Midbrain (tissue), 1 donor: ENCODE results near the gene FAM120C.

Experiments
- DNase-seq: peaks from one replicate; lab custom pipeline; 2025; lab: John Stamatoyannopoulos, UW

FAM120C gene

DNA sequence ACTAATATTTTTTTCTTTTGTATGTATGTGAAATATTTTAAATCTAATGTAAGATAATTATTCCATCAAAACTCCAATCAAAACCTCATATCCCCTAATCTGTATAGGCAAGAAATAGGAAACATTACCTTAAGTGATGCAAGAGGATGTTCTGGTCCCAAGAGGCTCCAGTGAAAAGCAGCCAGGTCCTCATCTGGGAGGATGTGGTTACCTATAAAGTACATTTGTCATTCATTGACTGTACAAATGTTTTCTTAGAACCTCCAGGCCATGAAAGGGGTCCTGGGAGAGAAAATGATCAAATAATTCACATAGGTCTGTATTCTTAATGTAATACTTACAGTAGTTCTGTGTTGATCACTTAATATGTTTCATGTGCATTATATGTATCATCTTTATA is 25.5 kb downstream of the FAM120C start:
- DNase-seq, result no peak

DNA sequence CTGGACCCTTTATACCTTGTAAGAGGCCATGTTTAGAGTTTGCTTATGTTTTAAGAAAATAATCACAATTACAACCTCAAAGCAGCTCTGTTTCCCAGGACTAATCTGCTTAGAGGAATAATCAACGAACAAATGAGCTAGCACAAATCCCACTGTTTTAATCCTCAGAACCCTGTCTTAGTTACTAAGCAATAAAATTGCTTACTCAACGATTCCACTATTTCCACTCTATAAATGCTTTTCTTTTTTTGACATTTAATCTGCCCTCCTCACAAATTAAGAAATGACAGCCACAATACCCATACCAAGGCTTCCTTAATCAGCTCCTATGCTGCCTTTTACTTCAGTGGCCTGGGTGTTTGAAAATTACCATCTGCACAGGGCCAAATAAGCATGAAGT is 48.8 kb downstream of the FAM120C start:
- no peak for DNase-seq

DNA sequence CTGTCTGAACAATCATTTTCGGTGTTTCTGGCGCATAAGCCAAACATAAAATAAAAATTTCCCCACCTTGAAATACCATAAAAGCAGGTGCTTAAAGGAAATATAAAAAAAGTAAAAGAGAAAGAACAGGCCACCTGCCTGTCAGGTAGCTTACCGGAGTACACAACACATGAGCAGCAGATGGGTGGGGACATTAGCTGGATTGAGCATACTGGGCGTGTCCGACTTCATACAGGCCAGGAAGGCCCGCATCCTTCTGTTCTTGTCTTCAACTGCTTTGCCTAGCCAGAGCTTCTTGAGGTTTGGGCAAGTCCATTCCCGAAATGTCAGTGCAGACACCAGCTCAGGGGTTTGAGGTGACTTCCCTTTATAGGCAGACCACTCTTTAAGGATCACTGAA is 66.7 kb downstream of the FAM120C start:
- no peak for DNase-seq

DNA sequence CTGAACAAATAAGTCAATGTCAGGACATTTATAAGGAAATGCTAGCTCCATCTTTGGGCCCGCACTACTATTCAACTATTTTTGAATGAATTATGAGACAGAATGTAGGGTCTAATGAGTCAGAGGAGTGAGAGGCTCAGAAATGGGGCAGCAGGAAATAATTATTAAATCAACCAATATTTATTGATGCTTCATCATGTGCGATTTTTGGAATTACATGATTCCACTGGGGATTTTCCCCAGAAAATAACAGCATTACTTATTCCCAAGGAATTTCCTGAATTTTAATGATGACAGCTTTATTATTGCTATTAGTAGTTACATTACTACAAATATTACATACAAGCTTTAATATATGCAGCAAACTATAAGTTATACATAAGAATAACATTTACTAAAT is 89.5 kb downstream of the FAM120C start:
- DNase-seq, result no peak

DNA sequence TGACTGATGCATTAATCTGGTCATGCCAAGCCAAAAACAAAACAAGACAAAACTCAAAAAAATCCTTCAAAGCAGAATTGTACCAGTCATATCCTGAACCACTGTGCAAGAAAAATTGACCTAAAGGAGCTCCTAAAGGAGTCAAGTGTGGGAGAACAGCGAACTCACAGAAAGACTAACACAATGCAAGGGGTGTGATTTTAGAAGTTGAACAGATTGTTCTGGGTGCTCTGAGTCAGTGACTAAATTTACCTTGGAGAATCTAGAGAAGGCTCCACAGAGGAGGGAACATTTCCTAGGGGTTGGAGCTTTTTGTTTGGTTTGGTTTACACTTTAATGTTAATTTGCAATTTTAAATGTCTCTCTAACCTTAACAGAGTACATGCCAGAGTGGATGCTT is 89.9 kb downstream of the FAM120C start:
- DNase-seq, result no peak

DNA sequence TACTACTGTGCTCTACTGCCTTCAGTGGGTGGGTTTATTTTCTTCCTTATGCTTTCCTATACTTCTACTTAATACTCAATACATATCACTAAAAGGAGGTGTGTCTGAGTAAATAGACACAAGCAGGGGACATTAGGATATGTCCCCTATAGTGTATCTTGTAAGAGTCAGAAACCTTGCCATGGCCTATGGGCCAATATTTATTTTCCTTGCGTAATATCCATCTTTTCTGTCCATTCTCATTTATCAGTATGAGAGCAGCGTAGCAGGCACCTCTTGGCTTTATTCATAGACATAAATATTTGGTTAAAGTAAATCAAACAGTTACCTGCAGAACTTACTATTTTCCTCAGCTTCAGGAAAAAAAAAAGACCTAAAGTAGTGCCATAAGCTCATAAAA is 92.2 kb downstream of the FAM120C start:
- DNase-seq, result no peak

DNA sequence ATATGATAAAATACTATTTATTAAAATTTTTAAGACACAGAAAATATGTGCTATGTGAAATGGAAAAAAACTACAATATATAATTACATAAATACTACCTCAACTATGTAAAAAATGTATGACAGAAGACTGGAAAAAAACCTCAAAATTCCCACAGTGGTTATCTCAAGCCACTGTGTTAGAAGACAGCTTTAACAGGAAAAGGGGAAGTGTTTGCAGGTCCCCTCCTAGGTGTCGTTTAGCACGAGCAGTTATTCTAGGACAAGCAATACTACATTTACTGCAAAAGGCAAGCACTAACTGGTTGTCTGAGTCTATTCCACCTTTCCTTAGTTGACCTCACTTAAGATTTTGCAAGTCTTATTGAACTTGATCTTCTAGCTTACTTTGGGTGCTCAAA is 93.9 kb downstream of the FAM120C start:
- no peak for DNase-seq

DNA sequence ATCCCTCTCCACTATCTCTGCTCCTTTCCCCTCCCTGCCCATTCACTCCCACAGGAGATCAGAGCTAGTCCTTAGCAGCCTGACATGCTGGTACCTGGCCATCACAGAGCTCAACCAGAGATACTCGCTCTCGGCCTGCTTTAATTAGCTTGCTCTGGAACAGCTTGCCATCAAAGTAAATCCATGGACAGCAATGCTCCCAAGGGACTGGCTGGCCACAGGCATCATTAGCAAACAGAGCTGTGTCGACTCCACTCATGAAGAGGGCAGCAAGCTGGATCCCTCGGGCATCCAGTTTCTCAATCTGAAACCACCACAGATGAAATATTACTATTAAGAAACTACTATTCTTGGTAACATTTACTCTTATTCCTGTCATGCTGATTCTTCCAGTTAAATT is 95.4 kb downstream of the FAM120C start:
- no peak for DNase-seq

DNA sequence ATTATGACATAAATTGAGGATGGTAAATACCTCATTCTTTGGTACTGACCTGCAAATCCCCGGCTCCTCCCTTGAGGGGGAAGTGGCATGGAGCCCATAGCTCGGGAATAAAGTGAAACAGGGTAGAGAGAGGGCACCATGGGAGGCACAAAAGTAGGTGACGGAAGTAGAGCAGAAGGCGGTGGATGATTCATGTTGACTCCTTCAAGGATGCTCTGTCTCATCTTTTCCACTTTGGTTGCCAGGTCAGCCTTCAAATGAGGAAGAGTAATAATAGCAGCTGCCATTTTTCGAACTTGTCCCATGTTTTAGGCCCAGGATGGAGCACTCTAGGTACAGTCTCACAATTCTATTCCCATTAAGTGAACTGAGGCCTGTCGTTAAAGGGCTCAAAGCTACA is 97.4 kb downstream of the FAM120C start:
- DNase-seq, result no peak

DNA sequence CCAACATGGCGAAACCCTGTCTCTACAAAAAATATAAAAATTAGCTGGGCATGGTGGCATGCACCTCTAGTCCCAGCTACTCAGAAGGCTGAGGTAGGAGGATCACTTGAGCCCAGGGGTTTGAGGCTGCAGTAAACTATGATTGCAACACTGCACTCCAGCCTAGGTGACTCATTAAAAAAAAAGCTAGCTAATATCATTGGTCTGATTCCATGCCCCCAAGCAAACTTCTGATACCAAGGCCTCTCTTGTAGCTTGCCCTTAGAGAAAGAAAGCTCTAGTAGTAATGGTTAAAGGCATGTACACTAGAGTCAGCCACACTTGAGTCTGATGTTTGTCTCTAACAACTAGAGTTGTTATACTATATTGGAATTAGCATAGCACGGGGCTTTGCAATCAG is 106.2 kb downstream of the FAM120C start:
- no peak for DNase-seq

DNA sequence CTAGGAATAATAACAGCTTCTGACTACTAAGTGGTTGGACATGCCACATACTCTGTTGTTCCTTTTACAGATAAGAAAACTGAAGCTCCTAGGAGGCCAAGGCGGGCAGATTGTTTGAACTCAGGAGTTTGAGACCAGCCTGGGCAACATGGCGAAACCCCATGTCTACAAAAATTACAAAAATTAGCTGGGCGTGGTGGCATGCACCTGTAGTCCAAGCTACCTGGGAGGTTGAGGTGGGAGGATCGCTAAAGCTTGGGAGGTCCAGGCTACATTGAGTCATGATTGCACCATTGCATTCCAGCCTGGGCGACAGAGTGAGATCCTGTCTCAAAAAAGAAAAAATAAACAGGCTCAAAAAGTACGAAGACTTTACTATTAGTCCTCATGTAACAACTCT is 108.2 kb downstream of the FAM120C start:
- DNase-seq, result no peak

DNA sequence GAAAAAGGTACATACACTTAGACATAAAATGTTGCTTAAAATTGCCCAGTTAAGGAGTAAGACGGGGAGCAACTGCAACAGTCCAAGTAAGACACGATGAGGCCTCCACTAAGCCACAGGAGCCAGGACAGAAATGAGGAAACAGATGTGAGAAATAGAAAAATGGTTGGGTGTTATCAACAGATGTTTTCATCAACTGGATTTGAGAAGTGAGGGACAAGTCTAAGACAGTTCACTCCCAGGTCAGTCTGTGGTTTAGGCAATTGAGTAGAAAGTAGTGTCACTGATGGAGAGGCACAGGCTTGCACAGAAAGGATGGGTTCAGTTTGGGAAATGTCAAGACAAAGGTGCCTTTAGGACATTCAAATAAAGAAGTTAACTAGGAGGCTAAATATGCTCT is 115.3 kb downstream of the FAM120C start:
- no peak for DNase-seq

DNA sequence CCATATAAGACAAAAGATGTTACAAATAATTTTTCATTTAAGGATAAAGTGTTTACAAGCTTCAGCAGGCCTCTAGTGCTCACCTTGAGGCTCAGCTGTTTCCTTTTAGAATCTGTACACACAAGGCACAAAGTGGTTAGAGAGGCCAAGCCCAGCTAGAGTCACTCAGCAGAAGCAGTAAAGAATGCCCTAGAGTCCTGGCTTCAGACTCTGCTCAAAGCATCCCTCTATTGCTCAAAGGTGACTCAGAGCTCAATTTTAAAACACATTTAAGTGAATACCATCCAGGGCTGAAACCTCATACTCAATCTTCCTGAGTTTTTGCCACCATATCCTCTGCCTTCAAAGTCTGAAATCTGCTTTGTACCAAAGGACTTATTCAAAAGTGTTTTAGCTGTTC is 116.2 kb downstream of the FAM120C start:
- no peak for DNase-seq

DNA sequence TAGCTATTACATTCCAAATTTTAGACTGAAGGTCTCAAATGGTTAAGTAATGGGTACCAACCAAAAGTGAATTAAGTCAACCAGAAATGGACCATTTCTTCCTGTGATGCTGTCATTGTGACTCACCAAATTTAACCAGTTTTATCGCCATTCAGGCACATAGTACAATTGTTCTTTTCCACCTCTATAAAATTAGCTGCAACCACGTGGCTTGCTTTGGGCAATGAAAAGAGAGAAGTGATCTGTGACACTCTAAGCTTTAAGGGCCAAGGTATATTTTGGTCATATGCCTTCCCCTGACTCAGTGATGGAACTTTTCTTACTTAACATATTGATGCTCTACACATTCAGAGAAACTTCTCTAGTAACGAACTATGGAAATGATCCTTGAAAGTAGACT is 118.5 kb downstream of the FAM120C start:
- no peak for DNase-seq

DNA sequence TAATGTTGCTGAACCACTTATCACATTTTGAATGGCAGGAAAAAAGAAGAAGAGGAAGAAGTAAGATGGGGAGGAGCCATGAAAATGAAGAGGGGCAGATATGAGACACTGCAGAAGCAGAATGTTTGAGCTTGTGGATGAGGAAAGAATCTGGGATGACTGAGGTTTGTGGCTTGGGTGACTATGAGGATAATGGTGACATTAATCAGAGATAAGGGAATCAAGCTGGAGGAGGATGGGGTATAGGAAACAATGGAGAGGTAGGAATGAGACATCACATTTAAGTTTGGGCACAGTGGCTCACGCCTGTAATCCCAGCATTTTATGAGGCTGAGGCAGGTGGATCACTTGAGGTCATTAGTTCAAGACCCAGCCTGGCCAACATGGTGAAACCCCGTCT is 119.7 kb downstream of the FAM120C start:
- no peak for DNase-seq

DNA sequence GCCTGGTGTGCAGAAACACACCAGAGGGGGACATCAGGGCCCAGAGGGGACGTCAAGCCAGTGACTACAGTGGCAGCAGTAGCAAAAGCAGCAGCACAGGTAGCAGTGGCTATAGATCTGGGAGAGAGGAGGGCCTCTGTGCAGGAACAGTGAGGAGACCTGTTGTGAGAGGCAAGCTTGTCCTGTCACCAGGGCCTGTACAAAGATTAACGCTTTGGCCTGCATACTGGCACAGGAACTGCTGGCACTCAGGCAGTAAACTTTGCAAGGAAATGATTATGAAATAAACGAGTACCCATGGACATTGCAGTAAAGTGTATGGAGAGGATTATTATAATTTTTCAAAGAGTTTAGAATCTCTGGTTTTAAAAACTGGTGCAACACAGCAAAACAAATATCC is 133.3 kb downstream of the FAM120C start:
- DNase-seq, result no peak

DNA sequence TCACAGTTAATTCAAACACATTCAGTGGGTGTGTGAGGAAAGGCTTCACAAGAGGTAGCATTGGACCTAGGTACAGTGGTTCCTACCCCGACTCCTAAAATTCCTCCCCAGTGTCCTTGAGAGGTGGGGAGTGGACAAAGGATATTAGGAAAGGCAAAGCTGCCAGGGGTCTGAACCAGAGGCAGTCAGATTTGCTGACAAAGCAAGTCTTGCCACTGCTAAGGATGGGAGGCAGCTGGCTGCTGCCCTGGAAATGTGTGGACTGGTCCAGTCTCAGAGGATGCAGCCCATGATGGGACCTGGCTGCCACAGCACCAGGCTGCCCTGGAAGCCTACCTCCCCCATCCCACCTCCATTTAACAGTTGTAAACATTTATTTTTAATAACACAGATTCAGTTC is 134.6 kb downstream of the FAM120C start:
- DNase-seq, result no peak

DNA sequence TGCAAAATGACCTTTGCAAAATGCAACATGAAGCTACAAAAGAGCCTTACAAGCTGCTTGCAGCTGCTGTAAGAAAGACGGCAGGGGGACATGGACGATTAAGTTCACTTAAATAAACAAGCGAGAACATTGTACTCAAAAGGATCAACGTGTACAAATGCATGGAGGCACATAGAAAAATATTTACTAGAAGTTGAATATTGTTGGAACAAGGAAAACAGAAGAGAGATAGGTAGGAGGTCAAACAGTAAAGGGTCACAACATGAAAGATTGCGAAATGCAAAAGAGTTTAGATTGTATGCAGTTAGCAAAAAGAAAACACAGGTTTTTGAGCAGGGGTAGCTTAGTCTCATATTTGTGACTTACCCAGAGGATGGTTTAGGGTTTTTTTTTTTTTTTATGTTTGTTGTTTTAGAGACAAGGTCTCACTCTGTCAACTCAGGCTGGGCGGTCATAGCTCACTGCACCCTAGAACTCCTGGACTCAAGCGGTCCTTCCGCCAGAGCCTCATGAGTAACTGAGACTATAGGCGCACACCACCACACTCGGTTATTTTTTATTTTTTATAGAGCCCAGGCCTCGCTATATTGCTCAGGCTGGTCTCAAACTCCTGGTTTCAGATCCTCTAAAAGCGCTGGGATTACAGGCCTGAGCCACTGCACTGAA is 137.4 kb downstream of the FAM120C start:
- DNase-seq, result no peak

DNA sequence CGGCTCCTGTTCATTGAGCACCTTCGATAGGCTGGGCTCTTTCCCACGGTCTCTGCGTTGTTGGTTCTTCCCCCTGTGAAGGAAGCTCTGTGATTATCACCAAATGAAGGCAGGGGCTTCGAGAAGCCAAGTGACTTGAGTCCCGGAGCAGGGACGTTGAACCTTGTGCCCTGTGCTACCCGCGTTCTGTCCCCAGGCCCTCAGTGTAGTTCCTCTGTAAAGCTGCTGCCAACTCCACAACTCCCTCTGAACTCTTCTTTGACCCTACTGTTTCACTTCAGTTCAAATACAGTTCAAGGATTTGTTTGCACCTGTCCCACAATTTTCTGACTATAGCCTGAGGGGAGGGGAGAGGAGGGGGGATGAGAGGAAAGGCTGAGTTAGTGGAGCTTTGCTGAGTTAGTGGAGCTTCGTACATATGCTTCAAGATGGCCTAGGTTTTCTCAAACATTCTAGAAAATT is 138.1 kb downstream of the FAM120C start:
- DNase-seq, result no peak

DNA sequence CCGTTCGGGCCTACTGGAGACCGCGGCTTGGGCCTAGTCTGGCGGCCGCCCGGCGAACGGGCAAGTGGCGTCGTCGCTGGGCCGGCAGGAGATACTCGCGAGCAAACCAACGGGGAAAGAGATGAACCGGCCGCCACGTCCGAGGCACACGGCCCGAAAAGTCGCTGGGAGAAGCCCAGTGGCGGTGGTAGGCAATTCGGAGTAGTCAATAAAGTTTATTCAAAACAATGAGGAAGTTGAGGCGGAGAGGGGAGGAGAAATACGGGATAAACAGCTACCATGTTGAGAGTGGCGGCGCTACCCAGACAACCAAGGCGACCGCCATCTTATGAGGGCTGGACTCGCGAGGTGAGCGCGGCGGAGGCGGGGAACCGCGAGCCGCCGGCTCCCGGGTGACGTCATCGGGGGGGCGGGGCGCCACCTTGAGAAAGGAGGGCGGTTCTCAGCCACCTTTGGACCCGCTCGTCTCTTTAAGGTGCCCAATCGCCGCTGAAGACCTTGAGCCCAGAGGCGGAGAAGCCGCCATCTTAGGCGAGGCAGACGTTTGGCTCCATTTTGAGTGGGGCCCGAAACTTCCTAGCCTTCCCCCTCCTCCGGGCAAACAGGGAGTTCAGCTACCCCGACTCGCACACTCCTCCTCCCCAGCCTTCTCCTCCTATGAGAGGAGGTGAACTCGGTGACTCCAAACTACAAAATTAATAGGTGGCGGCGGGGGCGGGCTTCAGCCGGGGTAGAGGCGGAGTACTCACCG is 138.8 kb downstream of the FAM120C start, which contains the start of gene PHF8:
TSS of gene PHF8 (minus strand) at position 348 of the 751 bp plus-strand sequence. CDS start 1,745 bp downstream, outside the sequence.
- DNase-seq, result peak; percentile 87

DNA sequence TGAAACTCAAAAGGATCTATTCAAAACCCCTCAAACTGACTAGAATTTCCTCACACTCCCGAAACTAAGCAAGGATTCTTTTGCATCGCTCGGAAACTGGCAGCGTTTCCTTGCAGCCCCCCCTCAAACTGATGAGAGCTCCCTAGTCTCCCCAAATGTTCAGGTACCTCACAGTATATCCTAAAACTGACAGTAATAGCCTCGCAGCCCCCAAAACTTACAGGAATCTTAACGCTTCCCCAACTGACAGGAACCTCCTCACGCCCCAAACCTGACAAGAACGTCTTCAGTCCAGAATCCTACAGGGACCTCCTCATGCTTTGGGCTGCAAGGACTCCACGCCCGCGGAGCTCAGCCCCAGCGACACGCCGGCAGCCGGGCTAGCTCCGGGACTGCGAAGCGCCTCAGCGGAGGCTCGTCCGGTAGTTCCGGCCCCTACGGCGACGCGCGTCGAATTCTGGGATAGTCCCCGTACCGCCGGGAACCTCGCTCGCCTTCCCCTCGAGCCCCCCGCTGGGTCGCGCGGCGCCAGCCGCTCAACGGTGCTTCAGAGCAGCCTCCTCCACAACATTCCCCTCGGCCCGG is 139.4 kb downstream of the FAM120C start:
- DNase-seq, result no peak

DNA sequence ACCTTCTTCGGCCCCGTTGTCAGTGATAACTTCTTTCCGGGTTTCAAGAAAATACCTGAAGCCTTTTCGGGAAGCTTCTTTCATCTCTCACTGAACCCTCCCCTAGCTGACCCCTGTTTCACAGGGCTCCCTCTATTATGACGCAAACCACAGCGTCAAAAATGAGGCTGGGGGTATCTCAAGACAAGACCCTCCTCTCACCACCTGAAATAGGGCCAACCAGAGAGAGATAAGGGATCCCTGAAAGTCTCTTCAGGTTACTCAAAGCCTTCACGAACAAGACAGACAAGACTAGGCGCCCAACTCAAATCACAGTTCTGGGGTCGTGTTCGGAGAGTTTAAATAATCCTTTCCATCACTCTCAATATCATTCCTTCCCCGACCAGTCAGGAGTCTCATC is 140.0 kb downstream of the FAM120C start:
- no peak for DNase-seq

DNA sequence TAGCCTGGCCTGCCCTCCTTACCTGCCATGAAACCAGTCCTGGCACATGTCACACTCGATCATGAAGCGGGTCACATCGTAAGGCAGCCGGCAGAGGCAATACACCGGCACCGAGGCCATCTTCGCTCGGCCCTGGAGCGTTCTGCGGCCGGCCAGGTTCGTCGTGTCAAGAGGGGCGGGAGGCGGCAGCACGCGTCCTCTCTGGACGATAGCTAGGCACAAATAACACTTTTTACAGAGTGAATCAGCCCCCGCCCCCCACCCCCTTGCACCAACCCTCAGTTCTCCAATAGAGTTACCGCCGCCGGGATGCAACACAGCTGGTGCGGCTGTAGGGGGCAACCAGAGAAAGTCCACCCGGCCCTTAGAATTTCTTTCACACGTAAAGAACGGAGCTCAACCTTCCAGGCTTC is 140.4 kb downstream of the FAM120C start:
- peak; percentile 24 for DNase-seq
